ENCODE results near the gene SPEG.

The SPEG gene

GRCh38 chr2:219517954-219518778 lies 83.5 kb downstream of the SPEG start:
- no peak for DNase-seq

GRCh38 chr2:219519526-219519916 lies 84.9 kb downstream of the SPEG start:
- no peak for DNase-seq

GRCh38 chr2:219520079-219520478 lies 85.4 kb downstream of the SPEG start:
- DNase-seq, result no peak

- DNase-seq, result peak; percentile 99
These were observed 86.6 kb downstream of the SPEG start for GRCh38 chr2:219521066-219521880.

- DNase-seq, result no peak
These were observed 87.7 kb downstream of the SPEG start for GRCh38 chr2:219522111-219523030.

- no peak for DNase-seq
These were observed 88.5 kb downstream of the SPEG start for GRCh38 chr2:219523031-219523671.

GRCh38 chr2:219524817-219525216 lies 90.2 kb downstream of the SPEG start:
- DNase-seq, result no peak

GRCh38 chr2:219525533-219526232 lies 91.0 kb downstream of the SPEG start:
- DNase-seq, result no peak

GRCh38 chr2:219526320-219527075 lies 91.9 kb downstream of the SPEG start:
- no peak for DNase-seq

- no peak for DNase-seq
These were observed 92.4 kb downstream of the SPEG start for GRCh38 chr2:219527076-219527394.

- DNase-seq, result no peak
These were observed 92.8 kb downstream of the SPEG start for GRCh38 chr2:219527472-219527871.

- DNase-seq, result peak; percentile 97
These were observed 95.7 kb downstream of the SPEG start for GRCh38 chr2:219530048-219530963.

GRCh38 chr2:219531639-219532377 lies 97.2 kb downstream of the SPEG start:
- no peak for DNase-seq

- DNase-seq, result no peak
These were observed 97.7 kb downstream of the SPEG start for GRCh38 chr2:219532378-219532649.

- DNase-seq, result no peak
These were observed 99.5 kb downstream of the SPEG start for GRCh38 chr2:219533930-219534661.

GRCh38 chr2:219536425-219536824 lies 101.8 kb downstream of the SPEG start:
- no peak for DNase-seq

- DNase-seq, result no peak
These were observed 102.3 kb downstream of the SPEG start for GRCh38 chr2:219536967-219537366.

GRCh38 chr2:219537657-219538488 lies 103.2 kb downstream of the SPEG start:
- DNase-seq, result no peak
